Posterior vena cava (tissue), 2 donors: ENCODE data around the gene PKD1. TPM values are rescaled to one million over a fixed set of nuclear protein-coding genes. Genes with fewer than 3 reads are reported as not detected.
"Not testable (repeated sequence)": the region's sequence is repeated elsewhere in the genome, so short reads cannot be mapped to it uniquely, and the experiment has no call there.

Source experiments
- DNase-seq: peaks from one replicate; pipeline ENCODE4 v3.0.0-alpha.2; 2020; ENCODE audit warnings: low spot score
- intact Hi-C, 2 donors: fragments of 100-400 bp; cut with DNase I; formaldehyde crosslinking; loops; one replicate each; pipeline versions ENCODE4 v1.14.1 to v1.14.2; 2022 to 2023
- total RNA-seq, 2 donors: library from RNA; stranded (reverse); fragmentation: NEBNext Ultra II Directional; extraction: Animal tissue kit (Norgen Biotek cat#: 25700); gene quantifications; one replicate each; pipeline ENCODE4 v1.2.1, GENCODE V29; 2021
- donor health status: DM: yes; HTN: yes; CAD: no.
- donor health status: DM: yes; HTN: yes; CAD: no.

PKD1 gene
- total RNA-seq, 2 donors from 2014 or later, result 177 to 181 TPM

GRCh38 chr16:2114885-2115590 is 20.7 kb downstream of the PKD1 start:
- DNase-seq, intact Hi-C loops: not testable (repeated sequence)

- not testable (repeated sequence) for DNase-seq
Measured at GRCh38 chr16:2114225-2114624, 21.5 kb downstream of the PKD1 start.

GRCh38 chr16:2112539-2113106 is 23.1 kb downstream of the PKD1 start:
- DNase-seq, intact Hi-C loops: not testable (repeated sequence)

More at GRCh38 chr16:2114225-2114624, 21.5 kb downstream of the PKD1 start:
- intact Hi-C loops, result not testable (repeated sequence)

GRCh38 chr16:2111412-2112335 is 24.0 kb downstream of the PKD1 start:
- DNase-seq, intact Hi-C loops: not testable (repeated sequence)

GRCh38 chr16:2111009-2111353 is 24.7 kb downstream of the PKD1 start:
- DNase-seq, intact Hi-C loops: not testable (repeated sequence)

GRCh38 chr16:2110332-2111008 is 25.2 kb downstream of the PKD1 start:
- intact Hi-C loops, DNase-seq: not testable (repeated sequence)

- DNase-seq, intact Hi-C loops: not testable (repeated sequence)
Measured at GRCh38 chr16:2109872-2110271, 25.8 kb downstream of the PKD1 start.

- DNase-seq, intact Hi-C loops: not testable (repeated sequence)
Measured at GRCh38 chr16:2109271-2109580, 26.5 kb downstream of the PKD1 start.

GRCh38 chr16:2108446-2109270 is 27.0 kb downstream of the PKD1 start:
- intact Hi-C loops, DNase-seq: not testable (repeated sequence)

GRCh38 chr16:2107791-2108125 is 27.9 kb downstream of the PKD1 start:
- intact Hi-C loops, result not testable (repeated sequence)

GRCh38 chr16:2107121-2107790 is 28.4 kb downstream of the PKD1 start:
- intact Hi-C loops, result not testable (repeated sequence)
- DNase-seq, result peak; percentile 84

More at GRCh38 chr16:2107791-2108125, 27.9 kb downstream of the PKD1 start:
- DNase-seq, result not testable (repeated sequence)

GRCh38 chr16:2106211-2106610 is 29.5 kb downstream of the PKD1 start:
- intact Hi-C loops, DNase-seq: not testable (repeated sequence)

- DNase-seq, intact Hi-C loops: not testable (repeated sequence)
Measured at GRCh38 chr16:2105769-2106168, 29.9 kb downstream of the PKD1 start.

- intact Hi-C loops, DNase-seq: not testable (repeated sequence)
Measured at GRCh38 chr16:2105291-2105690, 30.4 kb downstream of the PKD1 start.

- DNase-seq, intact Hi-C loops: not testable (repeated sequence)
Measured at GRCh38 chr16:2104464-2104863, 31.2 kb downstream of the PKD1 start.

GRCh38 chr16:2102471-2102870 is 33.2 kb downstream of the PKD1 start:
- intact Hi-C loops, result no loop called here
- no peak for DNase-seq

- intact Hi-C loops, result not testable (repeated sequence)
Measured at GRCh38 chr16:2101581-2101980, 34.1 kb downstream of the PKD1 start.

GRCh38 chr16:2097689-2098088 is 38.0 kb downstream of the PKD1 start:
- DNase-seq, result not testable (repeated sequence)
- intact Hi-C loops, result loop anchor here in 1 of 2 donors (10.0 kb wide), 1 partner anchor 63 kb away; no protein-coding TSS in a partner anchor

More at GRCh38 chr16:2101581-2101980, 34.1 kb downstream of the PKD1 start:
- not testable (repeated sequence) for DNase-seq
